H1 (cell line): ENCODE data around the gene CBLB. TPM values are rescaled to one million over a fixed set of nuclear protein-coding genes. Genes with fewer than 3 reads are reported as not detected.

Source experiments
- ASH2L ChIP-seq: fragments of 200-600, 300-600 bp; sonication (generic); IDR thresholded peaks from one replicate; pipeline ENCODE4 v1.7.1; 2017; ENCODE audit warnings: low read length
- BCL11A ChIP-seq, 2 experiments: IDR thresholded peaks; one replicate each; pipeline ENCODE4 v1.6.1; 2011; ENCODE audit warnings: low read depth in 2 of 2, low read length in 2 of 2, mild to moderate bottlenecking in 2 of 2
- CHD7 ChIP-seq: fragments of 300-600 bp; sonication (generic); IDR thresholded peaks from 2 replicates; pipeline ENCODE4 v1.7.1; 2012; ENCODE audit warnings: low read length, moderate library complexity, mild to moderate bottlenecking, inconsistent platforms; ENCODE audit not compliant: insufficient replicate concordance
- E2F6 ChIP-seq: IDR thresholded peaks from 2 replicates; pipeline ENCODE4 v1.6.1; 2012; ENCODE audit warnings: inconsistent platforms
- JUND ChIP-seq: IDR thresholded peaks from 2 replicates; pipeline ENCODE4 v1.6.1; 2011; ENCODE audit warnings: mild to moderate bottlenecking, improper control_type of control experiment, low read length
- NANOG ChIP-seq: IDR thresholded peaks from 2 replicates; pipeline ENCODE4 v1.6.1; 2011; ENCODE audit warnings: low read length, low read depth, mild to moderate bottlenecking, inconsistent platforms; ENCODE audit not compliant: insufficient read depth, poor library complexity, severe bottlenecking
- POLR2AphosphoS5 ChIP-seq: IDR thresholded peaks from 2 replicates; pipeline ENCODE4 v1.6.1; 2011; ENCODE audit warnings: low read depth, low read length
- SAP30 ChIP-seq: fragments of 300-600 bp; sonication (generic); IDR thresholded peaks from 2 replicates; pipeline ENCODE4 v1.7.1; 2012; ENCODE audit warnings: low read length, moderate library complexity, mild to moderate bottlenecking, inconsistent platforms; ENCODE audit not compliant: insufficient read depth, insufficient replicate concordance
- SIN3A ChIP-seq, 2 experiments: IDR thresholded peaks in 1 of 2; conservative IDR thresholded peaks in 1 of 2; 2 replicates each; pipeline ENCODE4 v1.6.1; 2011 to 2012; ENCODE audit warnings: low read length in 2 of 2, improper control_type of control experiment in 1 of 2, low read depth in 1 of 2, mild to moderate bottlenecking in 1 of 2
- polyA plus RNA-seq, 7 experiments: library from polyadenylated mRNA; depleted of rRNA in 3 of 7; stranded (reverse) in 5 of 7; unstranded in 2 of 7; fragments of >200 nt in 5 of 7; fragments of 200-250 nt in 2 of 7; gene quantifications; 1 replicate in 5 of 7; 2 replicates in 1 of 7; 4 replicates in 1 of 7; pipeline versions ENCODE4 v1.2.1 to v1.2.3, GENCODE V29; 2011 to 2013; ENCODE audit warnings: missing spikeins in 2 of 7, mixed read lengths in 2 of 7
- total RNA-seq: library from RNA; stranded (reverse); fragmentation: NEBNext Ultra II Directional; extraction: Animal tissue kit (Norgen Biotek cat#: 25700); gene quantifications from 2 replicates; pipeline ENCODE4 v1.2.1, GENCODE V29; 2021

Gene CBLB
- total and polyA plus RNA-seq, 2 of the 8 experiments (the other 6 are each of a cell fraction or from before 2014, with no cell fraction given), result 14.5 to 26.0 TPM

- no peak for TF ChIP-seq CHD7
- TF ChIP-seq NANOG, result no peak
- no peak for TF ChIP-seq BCL11A (IDR thresholded peaks at IDR 0.05; ENCODE audit: low read depth in 2 of 2, low read length in 2 of 2)
- no peak for TF ChIP-seq JUND
- TF ChIP-seq POLR2AphosphoS5, result peak; percentile 67
- TF ChIP-seq SAP30, result no peak
- peak; percentile 79 for TF ChIP-seq ASH2L
- TF ChIP-seq E2F6, result no peak
- TF ChIP-seq SIN3A (conservative IDR thresholded peaks at IDR 0.05 in 1 of 2, IDR thresholded peaks at IDR 0.05 in 1 of 2; ENCODE audit: low read depth in 1 of 2, low read length in 2 of 2), result peak; percentile 51 to 65; a peak in 2 of 4 replicates
Observed at GRCh38 chr3:105868742-105869530, at the start of gene CBLB (continued).
